ENCODE results near the gene ADARB1. TPM values are rescaled to one million over a fixed set of nuclear protein-coding genes. Genes with fewer than 3 reads are reported as not detected.

ADARB1 gene
- total and polyA plus RNA-seq, 2 of the 4 experiments (the other 2 are of a cell fraction) = 39.8 to 47.3 TPM

DNA sequence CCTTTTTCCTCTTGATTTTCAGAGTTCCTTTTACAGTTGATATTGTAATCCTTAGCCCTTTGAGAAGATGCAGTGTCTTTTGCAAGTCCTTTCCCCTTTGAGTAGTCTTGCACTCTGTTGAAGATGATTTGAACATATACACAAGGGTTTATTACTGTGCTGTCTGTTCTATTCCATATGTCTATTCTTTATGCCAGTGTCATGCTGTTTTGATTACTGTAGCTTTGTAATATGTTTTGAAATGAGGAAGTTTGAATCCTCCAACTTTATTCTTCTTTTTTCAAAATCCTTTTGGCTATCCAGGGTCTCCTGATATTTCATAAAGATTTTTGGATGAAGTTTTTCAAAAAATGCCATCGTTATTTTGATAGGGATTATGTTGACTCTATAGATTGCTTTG is 112.3 kb downstream of the ADARB1 start:
- Histone ChIP-seq H3K18ac (ENCODE audit: low read depth, low read length) (no peak overlapping the region), H3K79me1 (ENCODE audit: low read depth in 1 of 2, low read length in 2 of 2) (peaks cover 18 to 32% of the 10 kb centered on the region in 2 experiments), H3K23ac (ENCODE audit: low read depth, low read length) (no peak overlapping the region), H4K8ac (ENCODE audit: low read depth in 2 of 2, low read length in 2 of 2) (no peak overlapping the region), H3K4me2 (ENCODE audit: low read depth, low read length) (no peak overlapping the region), H3K14ac (replicated peaks; ENCODE audit: low read depth, low read length) (no peak overlapping the region), H2BK20ac (ENCODE audit: low read depth, low read length) (no peak overlapping the region), H2AK9ac (replicated peaks; ENCODE audit: low read depth, low read length, poor library complexity) (no peak overlapping the region), H2AFZ (replicated peaks; ENCODE audit: low read length, poor library complexity) (no peak overlapping the region), H3K9ac (ENCODE audit: low read depth, low read length) (no peak overlapping the region), H4K20me1 (ENCODE audit: insufficient read depth, low read length) (no peaks in the 10 kb centered on the region), H3K9me1 (ENCODE audit: insufficient read depth, low read length) (0 out of 2 replicates have a peak, but pooled peaks cover under 1% of the 10 kb centered on the region), H3K4me1 (ENCODE audit: control insufficient read depth, insufficient read depth, low read length) (no peaks in the 10 kb centered on the region; the same call in 1 of the 2 replicates), H2BK120ac (ENCODE audit: low read depth, low read length) (no peak overlapping the region), H2BK5ac (ENCODE audit: low read depth, low read length, poor library complexity, severe bottlenecking) (no peak overlapping the region), H4K91ac (ENCODE audit: insufficient read depth, low read depth, low read length) (no peak overlapping the region), H3K4ac (ENCODE audit: low read depth, low read length) (no peak overlapping the region), H3K36me3 (ENCODE audit: control insufficient read depth, insufficient read depth, low read length) (peaks cover 46% of the 10 kb centered on the region), H3K27ac (ENCODE audit: insufficient read depth, low read length) (no peak overlapping the region), H2BK15ac (ENCODE audit: low read depth, low read length) (no peak overlapping the region), H3K9me3 (ENCODE audit: control insufficient read depth, insufficient read depth, low read length) (peaks cover 25% of the 10 kb centered on the region), H2AK5ac (ENCODE audit: low read depth, low read length) (no peak overlapping the region), H3K56ac (ENCODE audit: extremely low read depth, insufficient read depth, low read length) (no peak overlapping the region), H3K27me3 (ENCODE audit: control insufficient read depth, insufficient read depth, low read length) (no peaks in the 10 kb centered on the region), H3K4me3 (ENCODE audit: insufficient read depth, low read depth, low read length) (no peak overlapping the region), H4K5ac (ENCODE audit: low read depth, low read length) (no peak overlapping the region)
- no peak for DNase-seq
- ATAC-seq (ENCODE audit: low read depth) = no peak
- intact Hi-C loops (cut with micrococcal nuclease) = no loop called here
- ChIA-PET CTCF (no interaction called here), POLR2A (ENCODE audit: unreplicated experiment) (no interaction called here)
- in situ Hi-C loops (cut with MboI; ENCODE audit: low sequenced_read_pairs) = no loop called here
- dilution Hi-C loops (cut with HindIII; ENCODE audit: low sequenced_read_pairs, unreplicated experiment) = no loop called here
- no peak for TF ChIP-seq RFX5 (IDR thresholded peaks at IDR 0.05; ENCODE audit: low read depth, low read length)
- no peak for TF ChIP-seq NFE2L2 (IDR thresholded peaks at IDR 0.05; ENCODE audit: low read depth, low read length)
- no peak for TF ChIP-seq SMC3 (IDR thresholded peaks at IDR 0.05; ENCODE audit: low read depth, low read length)
- TF ChIP-seq FOS (IDR thresholded peaks at IDR 0.05; ENCODE audit: low read depth, low read length) = no peak
- WGBS, 2 experiments (ENCODE audit: extremely low coverage in 2 of 2, insufficient read length in 1 of 2) = no CpG with 5 or more reads among the region's 1 CpG
- no TSS peak for BruUV-seq (replicated peaks)

Data from IMR-90 (cell line).